HS-27A (cell line): ENCODE measurements around the gene HDDC2.

Source experiments
- DNase-seq: peaks from one replicate; pipeline ENCODE4 v3.0.0-alpha.2; 2012; ENCODE audit warnings: low read depth, missing footprints

Gene HDDC2

DNA sequence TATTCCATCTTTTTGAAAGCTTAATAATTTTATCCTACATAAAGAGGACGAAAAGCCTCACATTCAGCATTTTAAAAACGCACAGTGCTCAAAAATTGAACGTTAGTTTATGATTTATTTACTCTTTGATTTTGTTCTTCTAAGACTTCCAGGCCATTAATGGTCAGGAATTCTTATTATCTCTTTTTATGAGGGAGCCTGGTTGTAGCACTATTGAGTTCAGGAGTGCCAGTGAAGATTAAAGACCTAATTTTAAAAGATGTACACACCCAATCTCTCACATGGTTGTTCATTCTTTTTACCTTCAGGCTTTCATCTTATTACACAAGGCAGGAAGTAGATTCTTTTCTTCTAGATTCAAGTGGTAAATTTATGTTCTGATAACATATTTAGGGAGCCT, 68.6 kb downstream of the HDDC2 start:
- DNase-seq: no peak

- DNase-seq: no peak
Observed at GRCh38 chr6:125232466-125232865, 69.3 kb downstream of the HDDC2 start.

- DNase-seq: no peak
Observed at GRCh38 chr6:125231574-125232343, 70.0 kb downstream of the HDDC2 start.

DNA sequence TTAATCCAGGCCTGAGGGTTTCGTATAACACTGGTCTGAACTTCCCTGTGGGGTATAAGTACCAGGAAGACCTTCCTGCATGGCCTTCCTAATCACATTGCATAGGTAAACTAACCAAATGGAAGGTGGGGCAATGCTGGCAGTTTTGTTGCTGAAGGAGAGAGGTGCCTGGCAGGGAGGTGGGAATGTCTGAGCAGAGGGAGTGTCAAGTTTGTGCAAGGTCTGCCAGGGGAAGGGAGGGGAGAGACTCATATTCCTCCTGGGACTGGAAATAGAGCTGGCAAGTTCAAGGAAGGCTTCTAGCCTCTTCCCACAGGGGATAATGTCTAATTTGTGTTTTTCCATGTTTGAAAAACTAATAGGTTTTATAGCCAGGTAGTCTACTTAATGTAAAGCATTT, 70.6 kb downstream of the HDDC2 start:
- no peak for DNase-seq

- DNase-seq: no peak
Observed at GRCh38 chr6:125230674-125231073, 71.1 kb downstream of the HDDC2 start.

GRCh38 chr6:125228981-125229479, 72.7 kb downstream of the HDDC2 start:
- DNase-seq: no peak

GRCh38 chr6:125227244-125227643, 74.5 kb downstream of the HDDC2 start:
- no peak for DNase-seq
